H9 (cell line): ENCODE data around the gene SLC35F3. TPM values are rescaled to one million over a fixed set of nuclear protein-coding genes. Genes with fewer than 3 reads are reported as not detected.

Experiments used
- DNase-seq: peaks from one replicate; pipeline ENCODE4 v3.0.0-alpha.2; 2017
- H2AFZ ChIP-seq: one replicate; pipeline ENCODE4 v1.6.1; 2013; ENCODE audit warnings: mild to moderate bottlenecking, low read length, control low read depth, moderate library complexity
- H2AK5ac ChIP-seq: 2 replicates; pipeline ENCODE4 v1.6.1; 2013; ENCODE audit warnings: low read length, control low read depth, mixed read lengths; ENCODE audit not compliant: insufficient read length
- H2BK120ac ChIP-seq: one replicate; pipeline ENCODE4 v1.6.1; 2013; ENCODE audit warnings: low read depth, mild to moderate bottlenecking, low read length, control low read depth, inconsistent platforms; ENCODE audit not compliant: poor library complexity, severe bottlenecking
- H2BK12ac ChIP-seq: 2 replicates; pipeline ENCODE4 v1.6.1; 2013; ENCODE audit warnings: low read length, control low read depth, mixed read lengths, low read depth; ENCODE audit not compliant: insufficient read length
- H2BK15ac ChIP-seq: 2 replicates; pipeline ENCODE4 v1.6.1; 2013; ENCODE audit warnings: low read depth, low read length, control low read depth
- H2BK20ac ChIP-seq: one replicate; pipeline ENCODE4 v1.6.1; 2013; ENCODE audit warnings: low read depth, mild to moderate bottlenecking, low read length, control low read depth, inconsistent platforms; ENCODE audit not compliant: poor library complexity, severe bottlenecking
- H2BK5ac ChIP-seq: 2 replicates; pipeline ENCODE4 v1.6.1; 2013; ENCODE audit warnings: low read length, control low read depth, mixed read lengths; ENCODE audit not compliant: insufficient read length
- H3K14ac ChIP-seq: 2 replicates; pipeline ENCODE4 v1.6.1; 2013; ENCODE audit warnings: low read length, control low read depth; ENCODE audit not compliant: insufficient read depth
- H3K18ac ChIP-seq: 2 replicates; pipeline ENCODE4 v1.6.1; 2013; ENCODE audit warnings: low read depth, mild to moderate bottlenecking, mixed read lengths, low read length, control low read depth; ENCODE audit not compliant: insufficient read length
- H3K23ac ChIP-seq: 2 replicates; pipeline ENCODE4 v1.6.1; 2013; ENCODE audit warnings: low read length, control low read depth, mixed read lengths, low read depth; ENCODE audit not compliant: insufficient read length
- H3K23me2 ChIP-seq: 2 replicates; pipeline ENCODE4 v1.6.1; 2013; ENCODE audit warnings: low read depth, mild to moderate bottlenecking, mixed read lengths, low read length, control low read depth; ENCODE audit not compliant: insufficient read length, poor library complexity, severe bottlenecking
- H3K27ac ChIP-seq: 2 replicates; pipeline ENCODE4 v1.5.1; 2013; ENCODE audit warnings: low read length, control low read depth, mixed read lengths, low read depth; ENCODE audit not compliant: insufficient read length
- H3K27me3 ChIP-seq: 2 replicates; pipeline ENCODE4 v1.6.1; 2013; ENCODE audit warnings: low read length, control low read depth, inconsistent platforms; ENCODE audit not compliant: insufficient read depth
- H3K4ac ChIP-seq: 2 replicates; pipeline ENCODE4 v1.6.1; 2013; ENCODE audit warnings: low read depth, mild to moderate bottlenecking, control low read depth, inconsistent platforms, low read length, moderate library complexity
- H3K4me1 ChIP-seq: 2 replicates; pipeline ENCODE4 v1.6.1; 2013; ENCODE audit warnings: low read length, control low read depth, inconsistent platforms; ENCODE audit not compliant: insufficient read depth
- H3K4me2 ChIP-seq: 2 replicates; pipeline ENCODE4 v1.6.1; 2013; ENCODE audit warnings: low read length, control low read depth, mixed read lengths; ENCODE audit not compliant: insufficient read length, insufficient read depth
- H3K56ac ChIP-seq: 2 replicates; pipeline ENCODE4 v1.6.1; 2013; ENCODE audit warnings: low read depth, mild to moderate bottlenecking, mixed read lengths, low read length, control low read depth; ENCODE audit not compliant: insufficient read length
- H3K79me1 ChIP-seq: 2 replicates; pipeline ENCODE4 v1.6.1; 2013; ENCODE audit warnings: low read depth, mild to moderate bottlenecking, moderate library complexity, low read length, control low read depth, inconsistent platforms; ENCODE audit not compliant: insufficient read depth, poor library complexity, severe bottlenecking
- H3K79me2 ChIP-seq: 2 replicates; pipeline ENCODE4 v1.6.1; 2013; ENCODE audit warnings: low read length, control low read depth, inconsistent platforms; ENCODE audit not compliant: insufficient read depth
- H3K9ac ChIP-seq: 2 replicates; pipeline ENCODE4 v1.6.1; 2013; ENCODE audit warnings: low read length, control low read depth, mixed read lengths; ENCODE audit not compliant: insufficient read length; ENCODE audit errors: extremely low read depth
- H3K9me3 ChIP-seq: one replicate; pipeline ENCODE4 v1.6.1; 2013; ENCODE audit warnings: low read depth, low read length, inconsistent platforms; ENCODE audit not compliant: control insufficient read depth
- H3T11ph ChIP-seq: one replicate; pipeline ENCODE4 v1.6.1; 2013; ENCODE audit warnings: mild to moderate bottlenecking, low read length, control low read depth, inconsistent platforms
- H4K20me1 ChIP-seq: one replicate; pipeline ENCODE4 v1.6.1; 2013; ENCODE audit not compliant: control insufficient read depth, insufficient read length, insufficient read depth
- H4K5ac ChIP-seq: 2 replicates; pipeline ENCODE4 v1.6.1; 2013; ENCODE audit warnings: low read depth, mild to moderate bottlenecking, mixed read lengths, low read length, control low read depth; ENCODE audit not compliant: insufficient read length
- H4K8ac ChIP-seq: replicated peaks from 2 replicates; pipeline ENCODE4 v1.6.1; 2013; ENCODE audit warnings: low read length, control low read depth, mixed read lengths, low read depth; ENCODE audit not compliant: insufficient read length
- H4K91ac ChIP-seq: 2 replicates; pipeline ENCODE4 v1.6.1; 2013; ENCODE audit warnings: low read depth, mild to moderate bottlenecking, moderate library complexity, mixed read lengths, low read length, control low read depth; ENCODE audit not compliant: insufficient read length
- H3K27ac Mint-ChIP-seq, 3 experiments: 2 replicates in 2 of 3; 3 replicates in 1 of 3; pipeline ENCODE4 v1.8.0; 2020 to 2021; ENCODE audit warnings: mixed read lengths in 3 of 3, mild to moderate bottlenecking in 1 of 3, moderate library complexity in 1 of 3
- H3K27me3 Mint-ChIP-seq: 2 replicates; pipeline ENCODE4 v1.8.0; 2021; ENCODE audit warnings: low read depth, mild to moderate bottlenecking, moderate library complexity, mixed read lengths
- H3K36me3 Mint-ChIP-seq, 3 experiments: 2 replicates in 2 of 3; 3 replicates in 1 of 3; pipeline ENCODE4 v1.8.0; 2020 to 2021; ENCODE audit warnings: low read depth in 3 of 3, mixed read lengths in 3 of 3; ENCODE audit not compliant: insufficient read depth in 1 of 3
- H3K4me1 Mint-ChIP-seq, 2 experiments: 2 replicates each; pipeline ENCODE4 v1.8.0; 2020; ENCODE audit warnings: mixed read lengths in 2 of 2
- H3K4me3 Mint-ChIP-seq, 2 experiments: 2 replicates in 1 of 2; 3 replicates in 1 of 2; pipeline ENCODE4 v1.8.0; 2020 to 2021; ENCODE audit warnings: mild to moderate bottlenecking in 2 of 2, mixed read lengths in 2 of 2, moderate library complexity in 1 of 2
- H3K9me3 Mint-ChIP-seq, 2 experiments: 2 replicates in 1 of 2; 3 replicates in 1 of 2; pipeline ENCODE4 v1.8.0; 2020; ENCODE audit warnings: mild to moderate bottlenecking in 2 of 2, mixed read lengths in 2 of 2, moderate library complexity in 1 of 2
- WGBS: extraction: QIAGEN DNeasy Blood & Tissue Kit; methylation state at CpG from one replicate; pipeline ENCODE4 v1.1.7; 2013; ENCODE audit warnings: missing lambda C conversion rate, low lambda C conversion rate, mixed read lengths; ENCODE audit not compliant: insufficient read length; ENCODE audit errors: extremely low coverage; 5-methylcytosine and 5-hydroxymethylcytosine counted together
- total RNA-seq: library from RNA; stranded (reverse); gene quantifications from 2 replicates; pipeline ENCODE4 v1.2.1, GENCODE V29; 2021
- TF ChIP-seq, protein P1 (sequence below): fragments of 200-600 bp; sonication (generic); conservative IDR thresholded peaks from 3 replicates; pipeline ENCODE4 v1.8.0; 2021; ENCODE audit warnings: antibody characterized with exemption, mild to moderate bottlenecking

The SLC35F3 gene
- total RNA-seq, 1 experiment from 2014 or later = 0.81 TPM

DNA sequence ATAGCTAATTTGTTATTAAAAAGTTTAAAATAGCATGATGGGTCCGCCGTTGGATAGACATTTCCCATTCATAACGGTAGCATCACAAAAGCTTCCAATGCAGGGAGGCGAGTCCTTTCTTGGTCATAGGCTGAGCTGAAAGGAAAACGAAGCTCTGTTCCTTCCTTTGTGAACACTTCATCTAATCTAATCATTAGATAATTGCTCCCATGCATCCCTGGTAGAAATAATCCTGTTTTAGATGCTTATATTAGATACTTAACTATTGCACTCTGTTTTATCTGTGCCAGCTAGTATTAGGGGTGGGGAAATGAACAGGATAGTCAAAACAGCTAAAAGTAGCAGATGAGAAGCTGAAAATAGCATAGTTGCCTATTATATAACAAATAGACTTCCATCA lies 215.0 kb downstream of the SLC35F3 start:
- H4K91ac ChIP-seq = no peak overlapping the region
- Mint-ChIP-seq H3K27me3 (peaks cover 8% of the 10 kb centered on the region), H3K4me1 (peaks cover 6 to 7% of the 10 kb centered on the region in 2 experiments), H3K27ac (no peak overlapping the region), H3K36me3 (no peaks in the 10 kb centered on the region), H3K9me3 (peaks cover 2 to 3% of the 10 kb centered on the region in 2 experiments; a peak in 2 of 5 replicates), H3K4me3 (no peak overlapping the region)
- DNase-seq = no peak
- no peak overlapping the region for H3K23ac ChIP-seq
- no peak overlapping the region for H4K5ac ChIP-seq
- no peaks in the 10 kb centered on the region for H4K20me1 ChIP-seq
- no peak overlapping the region for H2BK120ac ChIP-seq
- H3K4me2 ChIP-seq = no peak overlapping the region
- H2BK12ac ChIP-seq = no peak overlapping the region
- H3K27me3 ChIP-seq = no peaks in the 10 kb centered on the region
- no peak overlapping the region for H4K8ac ChIP-seq
- no peaks in the 10 kb centered on the region for H3K79me1 ChIP-seq
- no peaks in the 10 kb centered on the region for H3K9me3 ChIP-seq
- TF ChIP-seq, protein P1, sequence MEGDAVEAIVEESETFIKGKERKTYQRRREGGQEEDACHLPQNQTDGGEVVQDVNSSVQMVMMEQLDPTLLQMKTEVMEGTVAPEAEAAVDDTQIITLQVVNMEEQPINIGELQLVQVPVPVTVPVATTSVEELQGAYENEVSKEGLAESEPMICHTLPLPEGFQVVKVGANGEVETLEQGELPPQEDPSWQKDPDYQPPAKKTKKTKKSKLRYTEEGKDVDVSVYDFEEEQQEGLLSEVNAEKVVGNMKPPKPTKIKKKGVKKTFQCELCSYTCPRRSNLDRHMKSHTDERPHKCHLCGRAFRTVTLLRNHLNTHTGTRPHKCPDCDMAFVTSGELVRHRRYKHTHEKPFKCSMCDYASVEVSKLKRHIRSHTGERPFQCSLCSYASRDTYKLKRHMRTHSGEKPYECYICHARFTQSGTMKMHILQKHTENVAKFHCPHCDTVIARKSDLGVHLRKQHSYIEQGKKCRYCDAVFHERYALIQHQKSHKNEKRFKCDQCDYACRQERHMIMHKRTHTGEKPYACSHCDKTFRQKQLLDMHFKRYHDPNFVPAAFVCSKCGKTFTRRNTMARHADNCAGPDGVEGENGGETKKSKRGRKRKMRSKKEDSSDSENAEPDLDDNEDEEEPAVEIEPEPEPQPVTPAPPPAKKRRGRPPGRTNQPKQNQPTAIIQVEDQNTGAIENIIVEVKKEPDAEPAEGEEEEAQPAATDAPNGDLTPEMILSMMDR = no peak
- H3K9ac ChIP-seq = no peak overlapping the region
- H3K18ac ChIP-seq = no peak overlapping the region
- no peak overlapping the region for H2AFZ ChIP-seq
- no peaks in the 10 kb centered on the region for H3K79me2 ChIP-seq
- H3K23me2 ChIP-seq = no peaks in the 10 kb centered on the region
- H2BK15ac ChIP-seq = no peak overlapping the region
- H3K4me1 ChIP-seq = no peaks in the 10 kb centered on the region
- H2AK5ac ChIP-seq = no peak overlapping the region
- no peak overlapping the region for H3K14ac ChIP-seq
- H2BK5ac ChIP-seq = no peak overlapping the region
- no peak overlapping the region for H2BK20ac ChIP-seq
- WGBS = no CpG with 5 or more reads among the region's 5 CpGs
- no peak overlapping the region for H3K56ac ChIP-seq
- H3K27ac ChIP-seq = no peak overlapping the region
- no peak overlapping the region for H3T11ph ChIP-seq
- H3K4ac ChIP-seq = no peak overlapping the region
